Skeletal muscle tissue (tissue), 4 donors: ENCODE data around the gene RNF175. TPM values are rescaled to one million over a fixed set of nuclear protein-coding genes. Genes with fewer than 3 reads are reported as not detected.

Source experiments
- H3K27ac ChIP-seq: one replicate; pipeline ENCODE4 v1.7.0; 2013; ENCODE audit warnings: mild to moderate bottlenecking, low read depth, low read length, inconsistent platforms
- H3K27me3 ChIP-seq, 3 donors: one replicate each; pipeline ENCODE4 v1.7.0; 2013; ENCODE audit warnings: low read length in 3 of 3; ENCODE audit not compliant: control insufficient read depth in 3 of 3, insufficient read depth in 3 of 3
- H3K36me3 ChIP-seq, 3 donors: one replicate each; pipeline ENCODE4 v1.7.0; 2013; ENCODE audit warnings: low read length in 3 of 3; ENCODE audit not compliant: control insufficient read depth in 3 of 3, insufficient read depth in 3 of 3
- H3K4me1 ChIP-seq, 3 donors: one replicate each; pipeline ENCODE4 v1.7.0; 2013; ENCODE audit warnings: low read length in 3 of 3, mild to moderate bottlenecking in 3 of 3; ENCODE audit not compliant: control insufficient read depth in 3 of 3, insufficient read depth in 3 of 3
- H3K4me3 ChIP-seq, 3 donors: one replicate each; pipeline ENCODE4 v1.7.0; 2013; ENCODE audit warnings: low read length in 3 of 3
- H3K9ac ChIP-seq, 3 donors: one replicate each; pipeline ENCODE4 v1.7.0; 2013; ENCODE audit warnings: low read length in 3 of 3, mild to moderate bottlenecking in 3 of 3, moderate library complexity in 2 of 3, low read depth in 1 of 3
- H3K9me3 ChIP-seq, 3 donors: one replicate each; pipeline ENCODE4 v1.7.0; 2013; ENCODE audit warnings: low read length in 3 of 3; ENCODE audit not compliant: control insufficient read depth in 3 of 3
- total RNA-seq: library from RNA; depleted of rRNA; stranded (reverse); fragments of >200 nt; gene quantifications from one replicate; pipeline ENCODE4 v1.2.3, GENCODE V29; 2014
- donor health status: Osteomylitis.

RNF175 gene
- total RNA-seq, 1 donor from 2014 or later: not detected

GRCh38 chr4:153757407-153757806 lies 2.4 kb downstream of the RNF175 start:
- H3K27me3 ChIP-seq: peaks cover 24 to 27% (median 25%) of the 10 kb centered on the region in 3 donors
- H3K9ac ChIP-seq: no peak overlapping the region
- H3K27ac ChIP-seq: no peak overlapping the region
- no peak overlapping the region for H3K4me3 ChIP-seq
- H3K4me1 ChIP-seq: peaks cover 0 to 5% (median 0%) of the 10 kb centered on the region in 3 donors
- H3K36me3 ChIP-seq: no peaks in the 10 kb centered on the region
- peaks cover 0 to 2% (median 0%) of the 10 kb centered on the region in 3 donors for H3K9me3 ChIP-seq

GRCh38 chr4:153755186-153755585 lies 4.6 kb downstream of the RNF175 start:
- no peak overlapping the region for H3K27ac ChIP-seq

GRCh38 chr4:153750197-153750817 lies 9.5 kb downstream of the RNF175 start:
- Histone ChIP-seq H3K9ac (no peak overlapping the region), H3K9me3 (peaks cover 0 to 2% (median 0%) of the 10 kb centered on the region in 3 donors), H3K4me3 (no peak overlapping the region), H3K27ac (no peak overlapping the region), H3K4me1 (peaks cover 0 to 5% (median 0%) of the 10 kb centered on the region in 3 donors), H3K27me3 (peaks cover 0 to 4% (median 3%) of the 10 kb centered on the region in 3 donors), H3K36me3 (no peaks in the 10 kb centered on the region)

More at GRCh38 chr4:153755186-153755585, 4.6 kb downstream of the RNF175 start:
- H3K9ac ChIP-seq: no peak overlapping the region
- no peak overlapping the region for H3K4me3 ChIP-seq
- H3K4me1 ChIP-seq: peaks cover 0 to 5% (median 0%) of the 10 kb centered on the region in 3 donors
- H3K27me3 ChIP-seq: peaks cover 20 to 25% (median 21%) of the 10 kb centered on the region in 3 donors
- H3K36me3 ChIP-seq: no peaks in the 10 kb centered on the region
- peaks cover 0 to 2% (median 0%) of the 10 kb centered on the region in 3 donors for H3K9me3 ChIP-seq

DNA sequence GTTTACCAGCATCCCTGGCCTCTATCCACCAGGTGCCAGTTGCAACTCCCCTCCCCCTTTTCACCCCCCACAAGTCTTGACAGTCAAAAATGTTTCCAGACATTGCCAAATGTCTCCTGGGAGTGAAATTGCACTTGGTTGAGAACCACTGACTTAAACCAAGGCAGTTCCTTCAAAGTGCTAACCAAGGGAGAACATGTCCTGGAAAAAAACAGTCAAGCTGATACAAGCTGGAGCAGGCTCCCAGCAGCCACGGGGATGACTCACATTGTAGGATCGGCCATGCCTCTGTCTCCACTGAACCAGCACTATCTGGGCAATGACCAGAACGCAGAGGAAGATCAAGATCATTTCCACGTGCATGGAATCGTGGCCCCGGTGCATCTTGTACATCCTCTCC lies 11.4 kb downstream of the RNF175 start:
- peaks cover 0 to 3% (median 0%) of the 10 kb centered on the region in 3 donors for H3K27me3 ChIP-seq
- H3K9me3 ChIP-seq: no peaks in the 10 kb centered on the region
- H3K27ac ChIP-seq: no peak overlapping the region
- no peak overlapping the region for H3K4me3 ChIP-seq
- no peak overlapping the region for H3K9ac ChIP-seq
- peaks cover 0 to 5% (median 0%) of the 10 kb centered on the region in 3 donors for H3K4me1 ChIP-seq
- H3K36me3 ChIP-seq: no peaks in the 10 kb centered on the region

DNA sequence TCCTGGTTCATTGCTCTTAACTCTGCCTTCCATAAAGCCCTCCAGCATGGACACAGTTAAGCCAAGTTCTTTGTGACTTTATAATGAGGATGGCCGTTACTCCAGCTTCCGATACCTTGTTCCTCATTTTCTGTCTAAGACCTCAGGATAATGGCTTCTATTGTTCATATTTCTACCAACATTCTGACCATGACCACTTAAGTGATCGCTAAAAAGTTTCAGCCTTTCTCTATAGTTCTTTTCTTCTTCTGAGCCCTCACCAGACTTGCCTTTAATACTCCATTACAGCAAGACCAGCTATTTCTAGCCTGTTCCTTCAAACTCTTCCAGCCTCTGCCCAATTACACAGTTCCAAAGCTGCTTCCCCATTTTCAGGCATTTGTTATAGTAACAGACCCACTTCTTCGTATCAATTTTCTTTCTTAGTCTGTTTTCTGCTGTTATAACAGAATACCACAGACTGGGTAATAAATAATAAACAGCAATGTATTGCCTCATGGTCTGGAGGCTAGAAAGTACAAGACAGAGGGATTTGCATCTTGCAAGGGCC lies 12.3 kb downstream of the RNF175 start:
- Histone ChIP-seq H3K27ac (no peak overlapping the region), H3K4me3 (no peak overlapping the region), H3K9ac (no peak overlapping the region), H3K9me3 (no peaks in the 10 kb centered on the region), H3K36me3 (no peaks in the 10 kb centered on the region), H3K27me3 (peaks cover 0 to 3% (median 0%) of the 10 kb centered on the region in 3 donors), H3K4me1 (peaks cover 0 to 5% (median 0%) of the 10 kb centered on the region in 3 donors)

GRCh38 chr4:153745651-153746050 lies 14.2 kb downstream of the RNF175 start:
- H3K4me3 ChIP-seq: no peak overlapping the region
- no peaks in the 10 kb centered on the region for H3K27me3 ChIP-seq
- H3K36me3 ChIP-seq: no peaks in the 10 kb centered on the region
- no peak overlapping the region for H3K27ac ChIP-seq
- peaks cover 0 to 5% (median 0%) of the 10 kb centered on the region in 3 donors for H3K4me1 ChIP-seq
- peaks cover 0 to 4% (median 3%) of the 10 kb centered on the region in 3 donors for H3K9me3 ChIP-seq
- H3K9ac ChIP-seq: no peak overlapping the region

- Histone ChIP-seq H3K4me3 (no peak overlapping the region), H3K9ac (no peak overlapping the region), H3K27ac (no peak overlapping the region), H3K27me3 (no peaks in the 10 kb centered on the region), H3K4me1 (no peaks in the 10 kb centered on the region), H3K9me3 (peaks cover 0 to 6% (median 3%) of the 10 kb centered on the region in 3 donors), H3K36me3 (no peaks in the 10 kb centered on the region)
These were observed 18.3 kb downstream of the RNF175 start for GRCh38 chr4:153741541-153741940.

GRCh38 chr4:153735906-153736461 lies 23.8 kb downstream of the RNF175 start:
- Histone ChIP-seq H3K4me3 (no peak overlapping the region), H3K27me3 (no peaks in the 10 kb centered on the region), H3K27ac (no peak overlapping the region), H3K36me3 (no peaks in the 10 kb centered on the region), H3K9me3 (peaks cover 0 to 5% (median 3%) of the 10 kb centered on the region in 3 donors), H3K4me1 (no peaks in the 10 kb centered on the region), H3K9ac (no peak overlapping the region)

GRCh38 chr4:153733751-153734448 lies 25.9 kb downstream of the RNF175 start:
- Histone ChIP-seq H3K36me3 (no peaks in the 10 kb centered on the region), H3K27me3 (no peaks in the 10 kb centered on the region), H3K4me3 (no peak overlapping the region), H3K9me3 (no peaks in the 10 kb centered on the region), H3K4me1 (no peaks in the 10 kb centered on the region), H3K27ac (no peak overlapping the region), H3K9ac (no peak overlapping the region)

- Histone ChIP-seq H3K27me3 (no peaks in the 10 kb centered on the region), H3K27ac (no peak overlapping the region), H3K9ac (no peak overlapping the region), H3K36me3 (no peaks in the 10 kb centered on the region), H3K4me1 (no peaks in the 10 kb centered on the region), H3K4me3 (no peak overlapping the region), H3K9me3 (no peaks in the 10 kb centered on the region)
These were observed 28.6 kb downstream of the RNF175 start for GRCh38 chr4:153731239-153731638.
